HG03066 (cell line): ENCODE results near the gene OR10W1.

ENCODE experiments used
- ATAC-seq: cut with Tn5 transposase; IDR thresholded peaks from one replicate; pipeline ENCODE4 v1.9.1; 2021; ENCODE audit warnings: low read depth; ENCODE audit not compliant: unreplicated experiment

OR10W1 gene

GRCh38 chr11:58268142-58268541 is at the start of gene OR10W1:
Gene OR10W1, minus strand, starts transcription at chr11:58268260. Its CDS starts 402 bp downstream, at chr11:58267858.
- no peak for ATAC-seq

GRCh38 chr11:58316142-58316541 is 48.1 kb upstream of the OR10W1 start:
- no peak for ATAC-seq

- no peak for ATAC-seq
These were observed 33.5 kb upstream of the OR10W1 start for GRCh38 chr11:58301576-58301975.

DNA sequence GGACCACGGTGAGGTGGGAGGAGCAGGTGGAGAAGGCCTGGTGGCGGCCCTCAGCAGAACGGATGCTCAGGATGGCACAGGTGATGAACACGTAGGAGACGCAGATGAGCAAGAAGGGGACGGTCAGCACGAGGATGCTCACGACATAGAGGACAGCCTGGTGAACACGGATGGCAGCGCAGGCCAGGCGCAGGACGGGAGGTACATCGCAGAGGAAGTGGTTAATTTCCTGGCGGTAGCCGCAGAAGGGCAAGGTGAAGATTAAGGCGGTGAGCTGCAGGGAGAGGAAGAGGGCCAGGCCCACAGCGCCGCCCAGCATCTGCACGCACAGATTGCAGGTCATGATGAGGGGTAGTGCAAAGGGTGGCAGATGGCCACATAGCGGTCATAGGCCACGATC is 24.0 kb upstream of the OR10W1 start:
- ATAC-seq: no peak

DNA sequence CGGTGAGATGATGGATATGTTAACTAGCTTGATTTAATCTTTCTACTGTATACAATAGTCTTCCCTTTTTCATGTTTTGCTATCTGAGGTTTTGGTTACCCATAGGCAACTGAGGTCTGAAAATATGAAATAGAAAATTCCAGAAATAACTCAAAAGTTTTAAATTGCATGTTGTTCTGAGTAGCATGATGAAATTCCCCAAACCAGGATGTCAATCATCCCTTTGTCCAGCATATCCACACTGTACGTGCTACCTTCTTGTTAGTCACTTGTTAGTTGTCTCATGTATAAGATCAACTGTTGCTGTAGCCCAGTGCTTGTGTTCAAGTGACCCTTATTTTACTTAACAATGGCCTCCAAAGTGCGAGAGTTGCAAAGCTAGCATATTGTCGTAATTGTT is 21.2 kb upstream of the OR10W1 start:
- no peak for ATAC-seq

DNA sequence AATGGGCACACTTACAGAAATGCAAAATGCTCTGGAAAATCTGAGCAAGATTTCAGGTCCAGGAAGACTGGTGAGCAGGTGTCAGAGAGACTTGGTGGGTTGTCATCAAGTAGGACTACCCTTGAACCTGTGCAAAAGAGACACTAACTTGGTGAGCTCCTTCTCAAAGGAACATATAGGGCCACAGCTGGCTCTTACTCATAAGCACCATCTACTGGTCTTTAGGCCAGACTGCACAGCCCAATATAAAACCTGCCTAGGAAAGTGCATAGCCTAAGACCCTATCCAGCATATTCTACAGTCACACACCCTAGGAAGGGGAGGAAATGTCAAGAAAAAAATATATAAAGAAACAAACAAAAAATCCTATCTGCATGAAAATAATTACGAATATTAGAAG is 18.2 kb upstream of the OR10W1 start:
- no peak for ATAC-seq

- ATAC-seq: no peak
These were observed 17.5 kb upstream of the OR10W1 start for GRCh38 chr11:58285483-58286040.

DNA sequence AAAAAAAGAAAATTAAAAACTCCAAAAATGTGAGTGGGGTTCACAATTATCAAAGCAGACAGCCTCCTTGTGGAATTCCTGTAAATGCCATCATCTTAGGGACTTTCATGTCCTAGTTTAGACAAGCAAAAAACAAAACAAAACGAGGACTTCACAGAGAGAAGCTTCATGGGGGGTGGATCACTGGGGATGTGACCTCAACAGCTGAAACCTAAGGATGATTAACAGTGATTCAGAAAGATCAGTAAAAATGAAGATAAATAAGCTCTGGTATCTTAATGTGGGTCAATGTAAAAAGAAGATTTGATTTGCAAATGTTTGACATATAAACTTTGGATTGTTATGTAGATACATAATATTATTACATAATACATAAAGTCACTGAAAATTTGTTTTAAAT is 8.1 kb upstream of the OR10W1 start:
- ATAC-seq: no peak

GRCh38 chr11:58275002-58275401 is 6.9 kb upstream of the OR10W1 start:
- ATAC-seq: no peak

DNA sequence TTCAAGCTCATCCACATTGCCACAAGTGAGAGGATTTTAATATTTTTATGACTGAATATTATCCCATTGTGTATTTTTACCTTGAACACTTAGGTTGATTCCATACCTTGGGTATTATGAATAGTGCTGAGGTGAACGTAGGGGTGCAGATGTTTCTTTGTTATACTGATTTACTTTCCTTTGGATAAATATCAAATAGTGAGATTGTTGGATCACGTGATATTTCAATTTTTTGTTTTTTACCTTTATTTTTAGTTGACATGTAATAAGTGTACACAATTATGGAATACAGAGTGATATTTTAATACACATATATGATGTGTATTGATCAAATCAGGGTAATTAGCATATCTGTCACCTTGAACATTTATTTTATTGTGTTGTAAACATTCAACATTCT is 8.1 kb downstream of the OR10W1 start:
- no peak for ATAC-seq

GRCh38 chr11:58254936-58255335 is 13.1 kb downstream of the OR10W1 start:
- no peak for ATAC-seq

DNA sequence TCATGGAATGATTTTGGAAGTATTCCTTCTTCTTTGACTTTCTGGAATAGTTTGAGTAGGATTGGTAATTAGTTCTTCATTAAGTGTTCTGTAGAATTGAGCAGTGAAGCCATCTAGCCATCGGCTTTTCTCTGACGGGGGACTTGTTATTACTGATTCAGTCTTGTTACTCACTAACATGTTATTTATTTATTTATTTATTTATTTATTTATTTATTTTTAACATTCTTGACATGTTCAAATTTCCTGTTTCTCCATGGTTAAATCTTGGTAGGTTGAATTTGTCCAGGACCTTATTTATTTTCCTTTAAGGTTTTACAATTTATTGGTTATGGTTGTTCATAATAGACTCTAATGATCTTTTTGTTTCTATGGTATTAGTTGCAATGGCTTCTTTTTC is 24.1 kb downstream of the OR10W1 start:
- ATAC-seq: no peak

DNA sequence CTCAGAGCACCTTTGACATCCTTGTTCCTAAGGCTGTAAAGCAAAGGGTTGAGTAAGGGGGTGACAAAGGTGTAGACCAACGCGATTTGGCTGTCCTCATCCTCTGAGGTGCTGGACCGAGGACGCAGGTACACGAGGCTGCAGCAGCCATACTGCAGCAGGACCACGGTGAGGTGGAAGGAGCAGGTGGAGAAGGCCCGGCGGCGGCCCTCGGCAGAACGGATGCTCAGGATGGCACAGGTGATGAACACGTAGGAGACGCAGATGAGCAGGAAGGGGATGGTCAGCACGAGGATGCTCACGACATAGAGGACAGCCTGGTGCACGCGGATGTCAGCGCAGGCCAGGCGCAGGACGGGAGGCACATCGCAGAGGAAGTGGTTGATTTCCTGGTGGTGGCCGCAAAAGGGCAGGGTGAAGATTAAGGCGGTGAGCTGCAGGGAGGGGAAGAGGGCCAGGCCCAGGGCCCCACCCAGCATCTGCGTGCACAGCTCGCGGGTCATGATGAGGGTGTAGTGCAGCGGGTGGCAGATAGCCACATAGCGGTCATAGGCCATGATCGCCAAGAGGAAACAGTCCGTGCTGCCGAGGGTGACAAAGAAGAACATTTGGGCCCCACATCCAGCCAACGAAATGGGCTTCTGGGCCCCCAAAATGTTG is 40.0 kb downstream of the OR10W1 start:
- ATAC-seq: no peak

DNA sequence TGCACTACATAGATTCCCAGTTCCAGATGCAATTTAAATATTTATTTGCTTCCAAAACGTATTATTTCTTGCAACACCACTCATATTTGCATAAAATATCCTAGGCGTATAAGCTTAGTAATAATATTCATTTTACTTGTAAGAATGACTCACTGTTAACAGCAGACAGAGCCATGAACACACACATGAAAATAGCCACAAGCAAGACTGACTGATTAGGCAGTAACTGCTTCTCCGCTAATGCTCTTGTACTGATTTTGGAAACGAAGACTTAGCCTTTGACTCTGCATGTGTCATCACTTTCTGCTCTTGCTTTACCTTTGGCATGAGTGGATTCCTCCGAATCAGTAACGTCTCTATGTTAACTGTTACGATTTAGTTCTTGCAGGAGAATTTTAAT is 45.3 kb downstream of the OR10W1 start:
- ATAC-seq: no peak
